Endothelial cell (in vitro differentiated cells): ENCODE data around the gene CGB8. TPM values are rescaled to one million over a fixed set of nuclear protein-coding genes. Genes with fewer than 3 reads are reported as not detected.
"Not testable (repeated sequence)": the region's sequence is repeated elsewhere in the genome, so short reads cannot be mapped to it uniquely, and the experiment has no call there.

ENCODE experiments used
- DNase-seq: peaks from one replicate; pipeline ENCODE4 v3.0.0; 2021; ENCODE audit warnings: low spot score
- H3K27ac Mint-ChIP-seq: one replicate; pipeline ENCODE4 v1.8.0; 2021; ENCODE audit warnings: mixed read lengths, inconsistent platforms; ENCODE audit not compliant: unreplicated experiment
- H3K27me3 Mint-ChIP-seq: one replicate; pipeline ENCODE4 v1.8.0; 2021; ENCODE audit warnings: mild to moderate bottlenecking, moderate library complexity, mixed read lengths, inconsistent platforms; ENCODE audit not compliant: unreplicated experiment
- H3K36me3 Mint-ChIP-seq: one replicate; pipeline ENCODE4 v1.8.0; 2021; ENCODE audit warnings: mild to moderate bottlenecking, low read depth, mixed read lengths, inconsistent platforms; ENCODE audit not compliant: unreplicated experiment
- H3K4me1 Mint-ChIP-seq: one replicate; pipeline ENCODE4 v1.8.0; 2021; ENCODE audit warnings: mild to moderate bottlenecking, mixed read lengths, inconsistent platforms; ENCODE audit not compliant: unreplicated experiment
- H3K4me3 Mint-ChIP-seq: one replicate; pipeline ENCODE4 v1.8.0; 2021; ENCODE audit warnings: mild to moderate bottlenecking, mixed read lengths, inconsistent platforms; ENCODE audit not compliant: unreplicated experiment
- H3K9me3 Mint-ChIP-seq: one replicate; pipeline ENCODE4 v1.8.0; 2021; ENCODE audit warnings: mixed read lengths, inconsistent platforms; ENCODE audit not compliant: unreplicated experiment
- total RNA-seq: library from RNA; stranded (reverse); fragmentation: NEBNext Ultra II Directional; extraction: Animal tissue kit (Norgen Biotek cat#: 25700); gene quantifications from one replicate; pipeline ENCODE4 v1.2.1, GENCODE V29; 2021; ENCODE audit not compliant: unreplicated experiment
- TF ChIP-seq, protein P1 (sequence below): fragments of 200-600 bp; sonication (generic); IDR thresholded peaks from one replicate; pipeline ENCODE4 v1.5.0; 2021; ENCODE audit warnings: antibody characterized with exemption; ENCODE audit not compliant: unreplicated experiment

Gene CGB8
- total RNA-seq, 1 donor from 2014 or later = not detected

DNA sequence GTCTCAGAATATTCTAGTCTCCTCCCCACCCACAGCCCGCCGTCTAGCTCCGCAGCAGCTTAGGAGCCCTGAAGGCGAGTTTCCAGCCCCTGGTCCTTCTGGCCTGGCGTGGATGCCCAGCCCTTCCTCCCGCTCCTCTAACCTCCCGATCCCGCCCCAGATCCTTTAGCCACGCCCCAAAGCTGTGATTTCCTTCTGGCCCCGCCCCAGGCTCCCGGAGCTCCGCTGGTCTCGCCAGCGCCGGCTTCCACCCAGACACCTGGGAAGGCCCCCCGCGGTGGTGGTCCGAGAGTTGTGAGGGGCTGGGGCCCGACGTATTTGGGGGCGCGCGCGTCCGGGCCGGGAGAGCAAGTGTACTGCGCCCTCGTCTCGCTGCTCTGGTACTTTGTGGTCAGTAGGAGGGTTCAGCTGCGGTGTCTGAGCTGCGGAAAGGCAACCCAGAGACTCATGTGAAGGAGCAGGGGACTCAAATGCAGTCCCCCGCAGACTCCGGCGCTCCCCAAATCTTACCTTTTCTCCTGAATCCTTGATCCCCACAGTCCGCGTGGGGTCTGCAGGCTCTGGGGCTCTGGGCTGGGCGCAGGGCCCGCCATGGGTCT, 8.8 kb upstream of the CGB8 start, which contains the start of gene CGB7:
Gene CGB7, minus strand, starts transcription at position 114 of the 599 bp plus-strand sequence. CDS start 2,374 bp downstream, outside the sequence.
- TF ChIP-seq, protein P1, sequence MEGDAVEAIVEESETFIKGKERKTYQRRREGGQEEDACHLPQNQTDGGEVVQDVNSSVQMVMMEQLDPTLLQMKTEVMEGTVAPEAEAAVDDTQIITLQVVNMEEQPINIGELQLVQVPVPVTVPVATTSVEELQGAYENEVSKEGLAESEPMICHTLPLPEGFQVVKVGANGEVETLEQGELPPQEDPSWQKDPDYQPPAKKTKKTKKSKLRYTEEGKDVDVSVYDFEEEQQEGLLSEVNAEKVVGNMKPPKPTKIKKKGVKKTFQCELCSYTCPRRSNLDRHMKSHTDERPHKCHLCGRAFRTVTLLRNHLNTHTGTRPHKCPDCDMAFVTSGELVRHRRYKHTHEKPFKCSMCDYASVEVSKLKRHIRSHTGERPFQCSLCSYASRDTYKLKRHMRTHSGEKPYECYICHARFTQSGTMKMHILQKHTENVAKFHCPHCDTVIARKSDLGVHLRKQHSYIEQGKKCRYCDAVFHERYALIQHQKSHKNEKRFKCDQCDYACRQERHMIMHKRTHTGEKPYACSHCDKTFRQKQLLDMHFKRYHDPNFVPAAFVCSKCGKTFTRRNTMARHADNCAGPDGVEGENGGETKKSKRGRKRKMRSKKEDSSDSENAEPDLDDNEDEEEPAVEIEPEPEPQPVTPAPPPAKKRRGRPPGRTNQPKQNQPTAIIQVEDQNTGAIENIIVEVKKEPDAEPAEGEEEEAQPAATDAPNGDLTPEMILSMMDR = no peak
- Mint-ChIP-seq H3K4me1 (peaks cover 8% of the 10 kb centered on the region), H3K36me3 (no peaks in the 10 kb centered on the region), H3K27ac (no peak within 1 kb of the TSS), H3K27me3 (peaks cover 25% of the 10 kb centered on the region), H3K4me3 (peak within 1 kb of the TSS; percentile 63), H3K9me3 (no peaks in the 10 kb centered on the region)
- peak; percentile 63 for DNase-seq

GRCh38 chr19:49056902-49057596, 8.1 kb upstream of the CGB8 start:
- not testable (repeated sequence) for DNase-seq, H3K4me1 Mint-ChIP-seq, H3K36me3 Mint-ChIP-seq, H3K27ac Mint-ChIP-seq, H3K9me3 Mint-ChIP-seq
- Mint-ChIP-seq H3K4me3 (peak overlapping the region; percentile 63), H3K27me3 (peaks cover 25% of the 10 kb centered on the region)

GRCh38 chr19:49056101-49056901, 7.4 kb upstream of the CGB8 start:
- H3K27ac Mint-ChIP-seq = no peak overlapping the region
- H3K9me3 Mint-ChIP-seq = no peaks in the 10 kb centered on the region
- H3K36me3 Mint-ChIP-seq = no peaks in the 10 kb centered on the region
- H3K4me3 Mint-ChIP-seq = no peak overlapping the region
- peak; percentile 64 for DNase-seq
- TF ChIP-seq, protein P1 = no peak
- H3K4me1 Mint-ChIP-seq = peaks cover 8% of the 10 kb centered on the region
- H3K27me3 Mint-ChIP-seq = peaks cover 25% of the 10 kb centered on the region

DNA sequence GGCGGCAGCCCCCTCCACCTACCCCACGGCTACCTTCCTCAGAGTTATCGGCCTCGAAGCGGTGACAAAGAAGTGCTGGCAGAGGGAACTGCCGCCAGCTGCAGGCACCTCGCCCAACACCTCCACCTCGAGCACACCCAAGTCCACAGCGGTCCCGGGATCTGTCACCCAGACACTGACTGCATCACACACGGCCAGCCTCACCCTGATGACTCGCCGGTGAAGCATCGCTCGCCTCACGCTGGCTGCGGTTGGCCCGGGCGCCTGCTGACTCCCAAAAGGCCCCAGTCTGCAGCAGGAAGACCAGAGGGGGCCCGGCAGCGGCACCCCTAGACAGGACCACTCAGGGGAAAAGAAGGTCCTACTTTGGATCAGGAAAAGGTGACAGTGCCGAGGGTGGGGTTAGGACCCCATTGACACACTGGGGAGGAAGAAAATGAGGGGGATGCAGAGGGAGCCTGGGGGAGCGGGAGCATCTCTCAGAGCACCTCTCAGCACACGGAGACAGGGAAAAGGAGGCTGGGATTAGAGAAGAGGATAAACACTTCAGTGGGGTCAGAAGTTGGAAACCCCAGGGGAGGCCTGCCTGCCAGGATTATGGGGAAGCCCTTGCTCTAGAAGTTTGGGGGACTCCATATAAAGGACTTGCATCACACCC, 1.6 kb upstream of the CGB8 start:
- DNase-seq, H3K4me3 Mint-ChIP-seq, H3K9me3 Mint-ChIP-seq, H3K4me1 Mint-ChIP-seq, H3K27ac Mint-ChIP-seq, H3K27me3 Mint-ChIP-seq, H3K36me3 Mint-ChIP-seq: not testable (repeated sequence)

DNA sequence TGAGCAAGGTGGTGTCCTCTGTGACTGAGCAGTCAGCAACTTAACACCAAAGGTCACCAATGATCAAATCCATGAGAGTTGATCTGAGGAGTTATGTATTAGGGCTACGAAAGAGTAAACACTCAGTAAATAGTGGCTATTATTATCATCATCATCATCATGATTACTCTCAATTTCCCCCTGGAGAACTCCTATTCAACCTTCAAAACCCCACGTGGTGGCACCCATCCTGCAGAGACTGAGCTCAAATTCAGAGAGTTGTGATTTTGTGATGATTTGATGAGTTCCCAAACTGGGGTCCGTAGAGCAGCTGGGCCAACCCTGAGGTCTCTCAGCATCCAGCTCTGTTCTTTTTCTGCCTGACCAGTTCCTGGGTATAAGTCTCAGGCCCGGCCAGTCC, 923 bp upstream of the CGB8 start:
- H3K27me3 Mint-ChIP-seq, H3K36me3 Mint-ChIP-seq, H3K9me3 Mint-ChIP-seq, H3K27ac Mint-ChIP-seq, H3K4me1 Mint-ChIP-seq, DNase-seq: not testable (repeated sequence)
- H3K4me3 Mint-ChIP-seq = peak overlapping the region; percentile 14

GRCh38 chr19:49043548-49043947, 5.4 kb downstream of the CGB8 start, which contains the start of gene CGB5:
Gene CGB5, plus strand, starts transcription at chr19:49043848. Its CDS starts 362 bp downstream, at chr19:49044210.
- not testable (repeated sequence) for H3K27me3 Mint-ChIP-seq, H3K36me3 Mint-ChIP-seq, H3K9me3 Mint-ChIP-seq, DNase-seq, H3K4me3 Mint-ChIP-seq, H3K27ac Mint-ChIP-seq, H3K4me1 Mint-ChIP-seq

DNA sequence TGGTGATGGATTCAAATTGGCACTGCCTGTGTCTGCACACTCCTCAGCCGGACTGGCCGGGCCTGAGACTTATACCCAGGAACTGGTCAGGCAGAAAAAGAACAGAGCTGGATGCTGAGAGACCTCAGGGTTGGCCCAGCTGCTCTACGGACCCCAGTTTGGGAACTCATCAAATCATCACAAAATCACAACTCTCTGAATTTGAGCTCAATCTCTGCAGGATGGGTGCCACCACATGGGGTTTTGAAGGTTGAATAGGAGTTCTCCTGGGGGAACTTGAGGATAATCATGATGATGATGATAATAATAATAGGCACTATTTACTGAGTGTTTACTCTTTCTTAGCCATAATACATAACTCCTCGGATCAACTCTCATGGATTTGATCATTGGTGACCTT, 6.2 kb downstream of the CGB8 start:
- not testable (repeated sequence) for H3K36me3 Mint-ChIP-seq, H3K27ac Mint-ChIP-seq, H3K27me3 Mint-ChIP-seq, H3K4me3 Mint-ChIP-seq, H3K9me3 Mint-ChIP-seq, H3K4me1 Mint-ChIP-seq, DNase-seq
